HG02588 (cell line): ENCODE data around the gene MAFB.
A peak's percentile ranks its signal among the peaks of the same experiment; 100 is the strongest.

Source experiments
- ATAC-seq: cut with Tn5 transposase; IDR thresholded peaks from one replicate; pipeline ENCODE4 v1.9.1; 2021; ENCODE audit warnings: mild to moderate bottlenecking, moderate library complexity; ENCODE audit not compliant: unreplicated experiment

The MAFB gene

GRCh38 chr20:40703975-40704530 lies 15.0 kb upstream of the MAFB start:
- ATAC-seq = no peak

- no peak for ATAC-seq
Observed at GRCh38 chr20:40702504-40702903, 13.5 kb upstream of the MAFB start.

GRCh38 chr20:40698744-40699143 lies 9.7 kb upstream of the MAFB start:
- no peak for ATAC-seq

GRCh38 chr20:40698281-40698680 lies 9.2 kb upstream of the MAFB start:
- no peak for ATAC-seq

GRCh38 chr20:40697541-40697940 lies 8.5 kb upstream of the MAFB start:
- ATAC-seq = no peak

GRCh38 chr20:40695214-40695613 lies 6.2 kb upstream of the MAFB start:
- ATAC-seq = no peak

- ATAC-seq = no peak
Observed at GRCh38 chr20:40694246-40694645, 5.2 kb upstream of the MAFB start.

GRCh38 chr20:40692240-40693011 lies 3.4 kb upstream of the MAFB start:
- ATAC-seq = no peak

- no peak for ATAC-seq
Observed at GRCh38 chr20:40691566-40692239, 2.7 kb upstream of the MAFB start.

- no peak for ATAC-seq
Observed at GRCh38 chr20:40690836-40691565, 2.0 kb upstream of the MAFB start.

GRCh38 chr20:40689943-40690835 lies 1.2 kb upstream of the MAFB start:
- ATAC-seq = peak; percentile 58

GRCh38 chr20:40688129-40689099 lies 622 bp downstream of the MAFB start:
- ATAC-seq = no peak

- no peak for ATAC-seq
Observed at GRCh38 chr20:40687384-40688128, 1.5 kb downstream of the MAFB start.

GRCh38 chr20:40686893-40687292 lies 2.1 kb downstream of the MAFB start:
- ATAC-seq = no peak

GRCh38 chr20:40686434-40686882 lies 2.6 kb downstream of the MAFB start:
- ATAC-seq = no peak

- ATAC-seq = no peak
Observed at GRCh38 chr20:40685349-40685748, 3.7 kb downstream of the MAFB start.

GRCh38 chr20:40683894-40684268 lies 5.2 kb downstream of the MAFB start:
- no peak for ATAC-seq

GRCh38 chr20:40683221-40683893 lies 5.7 kb downstream of the MAFB start:
- ATAC-seq = no peak
